Measurements from ENCODE around the gene LRP5.

- TF ChIP-seq POLR2AphosphoS5 (IDR thresholded peaks at IDR 0.05) (no peak), CTCF (IDR thresholded peaks at IDR 0.05) (no peak)
These were observed 13.5 kb upstream of the LRP5 start for GRCh38 chr11:68298659-68299516.

All from gastroesophageal sphincter (tissue), 3 donors.